ENCODE results near the gene PSD4.

The PSD4 gene

GRCh38 chr2:113257516-113258264, 83.9 kb downstream of the PSD4 start:
- TF ChIP-seq POLR2AphosphoS5 (IDR thresholded peaks at IDR 0.05; ENCODE audit: low read depth, low read length) (no peak), POLR2A (IDR thresholded peaks at IDR 0.05; ENCODE audit: low read depth, low read length) (no peak), TAF1 (IDR thresholded peaks at IDR 0.05; ENCODE audit: borderline replicate concordance, low read depth, low read length) (no peak)
- no peak for FAIRE-seq
- no peak for DNase-seq (ENCODE audit: insufficient read length)

GRCh38 chr2:113258471-113259147, 84.8 kb downstream of the PSD4 start:
- DNase-seq (ENCODE audit: insufficient read length) (no peak), FAIRE-seq (no peak)
- TF ChIP-seq TAF1 (IDR thresholded peaks at IDR 0.05; ENCODE audit: borderline replicate concordance, low read depth, low read length) (no peak), POLR2A (IDR thresholded peaks at IDR 0.05; ENCODE audit: low read depth, low read length) (no peak), POLR2AphosphoS5 (IDR thresholded peaks at IDR 0.05; ENCODE audit: low read depth, low read length) (no peak)
